ENCODE data around the gene CTDSPL.

DNA sequence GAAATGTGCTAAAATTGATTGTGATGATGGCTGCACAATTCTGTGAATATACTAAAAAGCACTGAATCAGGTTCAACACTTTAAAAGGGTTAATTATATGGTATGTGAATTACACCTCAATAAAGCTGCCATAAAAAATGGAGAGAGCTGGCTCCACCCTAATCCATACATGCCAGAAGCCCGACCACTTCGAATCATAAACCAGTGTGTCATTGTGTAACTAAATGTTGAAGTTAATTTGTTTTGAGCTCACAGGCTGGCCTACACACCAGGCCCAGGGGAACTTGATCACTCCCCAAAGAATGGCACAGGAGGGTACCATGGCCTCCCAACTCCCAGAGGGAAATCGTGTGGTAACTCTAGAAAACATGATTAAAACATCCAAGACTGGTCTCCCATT lies 153.8 kb downstream of the CTDSPL start:
- TF ChIP-seq, protein P1, sequence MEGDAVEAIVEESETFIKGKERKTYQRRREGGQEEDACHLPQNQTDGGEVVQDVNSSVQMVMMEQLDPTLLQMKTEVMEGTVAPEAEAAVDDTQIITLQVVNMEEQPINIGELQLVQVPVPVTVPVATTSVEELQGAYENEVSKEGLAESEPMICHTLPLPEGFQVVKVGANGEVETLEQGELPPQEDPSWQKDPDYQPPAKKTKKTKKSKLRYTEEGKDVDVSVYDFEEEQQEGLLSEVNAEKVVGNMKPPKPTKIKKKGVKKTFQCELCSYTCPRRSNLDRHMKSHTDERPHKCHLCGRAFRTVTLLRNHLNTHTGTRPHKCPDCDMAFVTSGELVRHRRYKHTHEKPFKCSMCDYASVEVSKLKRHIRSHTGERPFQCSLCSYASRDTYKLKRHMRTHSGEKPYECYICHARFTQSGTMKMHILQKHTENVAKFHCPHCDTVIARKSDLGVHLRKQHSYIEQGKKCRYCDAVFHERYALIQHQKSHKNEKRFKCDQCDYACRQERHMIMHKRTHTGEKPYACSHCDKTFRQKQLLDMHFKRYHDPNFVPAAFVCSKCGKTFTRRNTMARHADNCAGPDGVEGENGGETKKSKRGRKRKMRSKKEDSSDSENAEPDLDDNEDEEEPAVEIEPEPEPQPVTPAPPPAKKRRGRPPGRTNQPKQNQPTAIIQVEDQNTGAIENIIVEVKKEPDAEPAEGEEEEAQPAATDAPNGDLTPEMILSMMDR (IDR thresholded peaks at IDR 0.05) = no peak
- TF ChIP-seq POLR2A (IDR thresholded peaks at IDR 0.05) (no peak), POLR2AphosphoS5 (IDR thresholded peaks at IDR 0.05) (peak in 1 of 3 donors; percentile 31)
